ENCODE results near the gene ZGRF1.
"Not testable (repeated sequence)": the region's sequence is repeated elsewhere in the genome, so short reads cannot be mapped to it uniquely, and the experiment has no call there.

ZGRF1 gene

GRCh38 chr4:112636688-112637551 lies at the start of gene ZGRF1, which contains the start of gene LARP7:
Gene ZGRF1 (minus strand): TSS chr4:112636909. CDS start chr4:112633176, 3,733 bp downstream.
Gene LARP7 (plus strand): TSS chr4:112637143. CDS start chr4:112644670, 7,527 bp downstream.
- peak; percentile 98 for DNase-seq

GRCh38 chr4:112680996-112681395 lies 44.3 kb upstream of the ZGRF1 start:
- no peak for DNase-seq

- DNase-seq: no peak
Measured at GRCh38 chr4:112677519-112678091, 40.9 kb upstream of the ZGRF1 start.

GRCh38 chr4:112674376-112674775 lies 37.7 kb upstream of the ZGRF1 start:
- no peak for DNase-seq

- no peak for DNase-seq
Measured at GRCh38 chr4:112673686-112674085, 37.0 kb upstream of the ZGRF1 start.

- no peak for DNase-seq
Measured at GRCh38 chr4:112673076-112673475, 36.4 kb upstream of the ZGRF1 start.

- DNase-seq: no peak
Measured at GRCh38 chr4:112668131-112668530, 31.4 kb upstream of the ZGRF1 start.

GRCh38 chr4:112664611-112665010 lies 27.9 kb upstream of the ZGRF1 start:
- no peak for DNase-seq

GRCh38 chr4:112656115-112656514 lies 19.4 kb upstream of the ZGRF1 start:
- not testable (repeated sequence) for DNase-seq

GRCh38 chr4:112655270-112655669 lies 18.6 kb upstream of the ZGRF1 start:
- DNase-seq: no peak

GRCh38 chr4:112652216-112652615 lies 15.5 kb upstream of the ZGRF1 start:
- DNase-seq: no peak

GRCh38 chr4:112651641-112652040 lies 14.9 kb upstream of the ZGRF1 start:
- no peak for DNase-seq

- DNase-seq: no peak
Measured at GRCh38 chr4:112650332-112650731, 13.6 kb upstream of the ZGRF1 start.

- no peak for DNase-seq
Measured at GRCh38 chr4:112649055-112649408, 12.3 kb upstream of the ZGRF1 start.

- no peak for DNase-seq
Measured at GRCh38 chr4:112648263-112649054, 11.8 kb upstream of the ZGRF1 start.

- no peak for DNase-seq
Measured at GRCh38 chr4:112647785-112648184, 11.1 kb upstream of the ZGRF1 start.

- DNase-seq: no peak
Measured at GRCh38 chr4:112646632-112647537, 10.2 kb upstream of the ZGRF1 start.

GRCh38 chr4:112645541-112646329 lies 9.0 kb upstream of the ZGRF1 start:
- no peak for DNase-seq

GRCh38 chr4:112644595-112645535 lies 8.2 kb upstream of the ZGRF1 start:
- DNase-seq: not testable (repeated sequence)

- DNase-seq: no peak
Measured at GRCh38 chr4:112642526-112642925, 5.8 kb upstream of the ZGRF1 start.

- DNase-seq: no peak
Measured at GRCh38 chr4:112637552-112637866, 800 bp upstream of the ZGRF1 start.

Data from GDM1 (cell line).